GM21423 (cell line): ENCODE data around the gene TMEM98.
"Not testable (repeated sequence)": the region's sequence is repeated elsewhere in the genome, so short reads cannot be mapped to it uniquely, and the experiment has no call there.

Experiments
- ATAC-seq: cut with Tn5 transposase; IDR thresholded peaks from one replicate; pipeline ENCODE4 v1.9.1; 2021; ENCODE audit warnings: mild to moderate bottlenecking, moderate library complexity; ENCODE audit not compliant: unreplicated experiment

The TMEM98 gene

DNA sequence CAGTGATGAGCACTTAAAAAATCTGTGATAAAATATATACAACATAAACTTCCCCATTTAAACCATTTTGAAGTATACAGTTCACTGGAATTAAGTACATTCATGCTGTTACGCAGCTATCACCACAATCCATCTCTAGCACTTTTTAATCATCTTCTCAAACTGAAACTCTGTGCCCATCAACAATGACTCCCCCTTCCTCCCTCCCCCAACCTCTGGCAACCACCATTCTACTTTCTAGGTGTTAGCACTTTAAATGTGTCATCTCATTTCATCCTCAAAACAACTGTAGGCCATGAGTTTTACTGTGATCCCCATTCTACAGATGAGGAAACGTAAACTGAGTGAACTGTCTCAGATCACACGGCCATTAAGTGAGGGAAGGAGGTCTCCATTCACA lies 13.8 kb upstream of the TMEM98 start:
- no peak for ATAC-seq

DNA sequence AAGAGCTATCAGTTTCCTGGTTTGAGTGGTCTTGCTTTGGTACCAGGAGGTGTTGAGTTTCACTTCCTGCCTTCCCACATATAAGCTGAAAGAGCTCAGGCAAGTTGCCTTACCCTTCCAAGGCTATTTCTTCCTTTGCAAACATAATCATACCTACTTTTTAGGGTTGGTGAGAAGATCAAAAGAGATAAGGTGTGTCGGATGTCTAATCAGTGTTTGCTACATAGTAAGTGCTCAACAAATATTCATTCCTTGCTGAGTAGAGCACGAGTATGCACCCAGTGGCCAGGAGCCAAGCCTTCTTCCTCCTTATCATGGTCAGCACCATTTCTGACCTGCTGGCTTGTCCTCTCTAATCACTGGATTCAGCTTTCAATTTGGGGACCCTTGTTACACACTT lies 12.7 kb upstream of the TMEM98 start:
- ATAC-seq, result no peak

DNA sequence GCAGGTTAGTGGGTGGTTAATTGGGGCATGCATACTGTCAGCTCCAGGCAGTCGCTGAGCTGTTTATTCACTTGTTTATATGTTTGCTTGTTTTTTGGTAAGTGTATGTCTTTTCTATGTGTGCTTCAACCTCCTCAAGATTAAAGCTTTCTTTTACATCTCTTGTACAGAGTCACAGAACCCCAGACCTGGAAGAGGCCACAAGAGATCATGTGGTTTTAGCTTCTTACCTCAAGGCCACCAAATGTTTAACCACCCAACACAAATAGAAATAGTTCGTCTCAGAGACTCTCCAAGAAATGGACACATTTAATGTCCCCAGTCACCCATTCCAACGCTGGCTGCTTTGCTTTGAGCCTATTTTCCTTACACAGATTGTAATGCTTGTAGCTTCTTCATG lies 11.8 kb upstream of the TMEM98 start:
- ATAC-seq, result no peak

DNA sequence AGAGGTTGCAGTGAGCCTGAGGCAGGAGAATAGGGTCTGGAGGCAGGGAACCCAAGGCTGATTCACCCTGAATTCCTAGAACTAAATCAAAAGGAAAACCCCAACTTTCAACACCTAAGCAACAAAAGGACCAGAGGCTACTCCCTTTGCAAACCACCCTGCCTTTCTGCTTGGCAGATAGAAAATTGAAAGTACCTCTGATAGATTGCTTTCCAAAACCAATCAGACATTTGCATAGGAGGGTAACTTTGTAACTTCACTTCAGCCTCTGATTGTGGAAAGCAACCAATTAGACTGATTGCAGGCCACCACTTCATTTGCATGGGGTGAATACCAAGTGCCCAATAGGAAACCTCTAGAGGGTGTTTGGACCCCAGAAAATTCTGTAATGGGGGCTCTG lies 10.9 kb upstream of the TMEM98 start:
- no peak for ATAC-seq

GRCh38 chr17:32917842-32918241 lies 10.1 kb upstream of the TMEM98 start:
- ATAC-seq, result no peak

GRCh38 chr17:32919876-32920275 lies 8.1 kb upstream of the TMEM98 start:
- not testable (repeated sequence) for ATAC-seq

DNA sequence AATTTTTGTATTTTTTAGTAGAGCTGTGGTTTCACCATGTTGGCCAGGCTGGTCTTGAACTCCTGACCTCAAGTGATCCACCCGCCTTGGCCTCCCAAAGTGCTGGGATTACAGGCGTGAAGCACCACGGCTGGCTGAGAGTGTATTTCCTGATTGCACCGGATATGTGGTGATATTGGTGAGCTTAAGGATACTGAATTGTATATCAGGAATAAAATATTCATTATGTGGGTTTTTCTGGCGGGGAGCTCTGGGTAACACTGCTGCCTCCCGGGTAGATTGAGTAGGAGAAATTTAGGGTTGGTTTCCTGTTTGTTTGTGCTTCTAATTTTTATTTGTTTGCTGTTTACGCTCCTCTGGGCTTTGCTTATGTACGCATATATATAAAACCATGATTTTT lies 7.7 kb upstream of the TMEM98 start:
- ATAC-seq, result no peak

DNA sequence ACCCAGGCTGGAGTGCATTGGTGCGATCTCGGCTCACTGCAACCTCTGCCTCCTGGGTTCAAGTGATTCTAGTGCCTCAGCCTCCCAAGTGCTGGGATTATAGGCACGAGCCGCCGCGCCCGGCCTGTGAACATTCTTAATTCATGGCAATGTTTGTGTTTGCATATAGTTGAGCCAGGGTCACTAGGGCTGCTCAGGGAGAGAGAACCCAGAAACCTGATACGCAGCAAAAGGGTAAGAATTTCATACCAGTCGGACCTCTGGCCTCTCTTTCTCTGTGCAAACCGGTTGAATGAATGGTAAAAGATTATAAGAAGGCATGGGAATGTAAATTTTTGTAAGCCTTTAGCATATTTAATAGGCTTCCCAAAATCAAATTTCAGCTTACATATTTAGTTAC lies 6.9 kb upstream of the TMEM98 start:
- no peak for ATAC-seq

DNA sequence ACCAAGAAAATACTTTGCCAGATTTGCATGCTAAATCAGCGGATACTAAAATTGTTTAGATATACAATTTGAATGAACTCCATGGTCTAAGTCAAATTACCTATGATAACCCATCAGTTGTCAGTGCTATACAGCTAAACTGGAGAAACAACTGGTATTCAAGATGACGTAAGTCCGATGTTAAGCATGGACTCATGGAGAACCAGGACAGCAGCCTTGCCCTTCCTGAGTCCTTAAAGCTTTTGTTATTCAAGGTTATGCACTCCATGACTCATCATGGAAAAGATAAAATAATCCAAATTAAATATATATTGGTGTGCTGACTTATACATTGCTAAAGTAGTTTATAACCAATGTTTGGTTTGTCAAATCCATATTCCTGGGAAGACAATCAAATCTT lies 4.0 kb upstream of the TMEM98 start:
- ATAC-seq, result not testable (repeated sequence)

DNA sequence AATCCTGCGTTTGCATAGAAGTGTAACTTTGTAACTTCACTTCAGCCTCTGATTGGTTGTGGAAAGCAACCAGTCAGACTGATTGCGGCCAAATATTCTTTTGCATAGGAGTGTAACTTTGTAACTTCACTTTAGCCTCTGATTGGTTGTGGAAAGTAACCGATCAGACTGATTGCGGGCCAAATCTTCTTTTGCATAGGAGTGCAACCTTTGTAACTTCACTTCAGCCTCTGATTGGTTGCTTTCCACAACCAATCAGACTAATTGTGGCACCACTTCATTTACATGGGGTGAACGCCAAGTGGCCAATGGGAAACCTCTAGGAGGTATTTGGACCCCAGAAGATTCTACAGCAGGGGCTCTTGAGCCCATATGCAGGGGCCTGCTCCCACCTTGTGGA lies 1.8 kb upstream of the TMEM98 start:
- ATAC-seq, result no peak

DNA sequence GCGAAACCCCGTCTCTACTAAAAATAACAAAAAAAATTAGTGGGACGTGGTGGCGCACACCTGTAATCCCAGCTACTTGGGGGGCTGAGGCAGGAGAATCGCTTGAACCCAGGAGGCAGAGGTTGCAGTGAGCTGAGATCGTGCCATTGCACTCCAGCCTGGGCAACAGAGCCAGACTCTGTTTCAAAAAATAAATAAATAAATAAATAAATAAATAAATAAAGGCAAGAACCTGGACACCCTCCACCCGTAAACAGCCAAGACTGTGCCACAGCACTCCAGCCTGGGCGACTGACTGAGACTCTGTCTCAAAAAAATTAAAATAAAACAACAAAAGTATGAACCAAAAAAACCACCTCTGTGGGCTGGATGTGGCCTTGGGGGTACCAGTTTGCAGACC lies 1.2 kb upstream of the TMEM98 start:
- not testable (repeated sequence) for ATAC-seq

DNA sequence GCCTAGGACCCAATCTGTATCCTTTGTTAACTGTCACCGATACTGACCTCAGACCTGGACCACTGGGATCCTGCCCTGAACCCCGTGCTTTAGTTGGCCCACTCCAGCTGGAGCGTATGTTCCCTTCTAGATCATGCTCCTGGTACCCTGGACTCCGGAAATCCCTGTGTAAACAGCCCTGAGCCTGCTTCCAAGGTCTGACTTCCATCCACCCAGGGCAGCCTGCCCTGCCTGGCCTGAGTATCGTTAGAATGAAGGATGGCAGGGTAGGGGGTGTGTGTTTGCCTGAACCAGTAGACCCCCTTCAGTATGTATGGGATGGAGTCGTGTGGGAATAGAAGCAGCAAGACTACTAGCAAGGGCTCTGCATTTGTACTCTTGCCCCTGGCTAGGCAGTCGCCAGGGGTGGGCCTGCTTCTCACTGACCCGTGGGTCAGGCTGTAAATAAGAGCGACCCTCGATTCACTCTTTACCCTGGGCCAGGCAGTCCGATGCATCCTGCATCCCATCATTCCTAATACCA lies 691 bp upstream of the TMEM98 start:
- ATAC-seq, result no peak

DNA sequence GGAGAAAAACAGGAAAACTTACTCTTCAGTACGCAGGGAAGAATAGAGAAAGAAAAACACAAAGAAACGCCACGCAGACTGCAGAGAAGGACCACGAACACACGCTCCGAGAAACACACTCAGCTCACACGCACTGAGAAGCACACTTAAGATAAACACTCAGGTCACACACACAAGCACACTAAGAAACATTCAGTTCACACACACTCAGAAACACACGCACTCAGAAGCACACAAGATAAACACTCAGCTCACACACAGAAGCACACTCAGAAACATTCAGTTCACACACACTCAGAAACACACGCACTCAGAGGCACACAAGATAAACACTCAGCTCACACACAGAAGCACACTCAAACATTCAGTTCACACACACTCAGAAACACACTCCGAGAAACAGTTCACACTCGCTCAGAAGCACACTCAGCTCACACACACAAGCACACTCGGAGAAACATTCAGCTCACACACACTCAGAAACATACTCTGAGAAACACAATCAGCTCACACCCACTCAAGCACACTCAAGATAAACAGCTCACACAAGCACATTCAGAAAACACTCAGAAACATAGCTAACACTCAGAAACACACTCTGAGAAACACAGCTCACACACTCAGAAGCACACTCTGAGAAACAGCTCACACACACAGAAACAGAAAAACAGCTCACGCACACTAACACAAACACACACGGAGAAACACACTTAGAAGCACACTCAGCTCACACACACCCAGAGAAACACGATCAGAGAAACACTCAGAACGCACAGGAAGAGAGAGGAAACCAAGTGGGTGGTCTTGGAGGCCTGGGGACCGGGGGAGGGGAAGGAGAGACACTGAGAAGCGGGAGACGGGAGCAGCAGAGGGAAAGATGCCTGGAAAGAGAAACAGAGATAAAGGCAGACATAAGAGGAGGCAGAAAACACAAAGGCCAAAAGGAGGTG lies 908 bp downstream of the TMEM98 start:
- ATAC-seq, result no peak

DNA sequence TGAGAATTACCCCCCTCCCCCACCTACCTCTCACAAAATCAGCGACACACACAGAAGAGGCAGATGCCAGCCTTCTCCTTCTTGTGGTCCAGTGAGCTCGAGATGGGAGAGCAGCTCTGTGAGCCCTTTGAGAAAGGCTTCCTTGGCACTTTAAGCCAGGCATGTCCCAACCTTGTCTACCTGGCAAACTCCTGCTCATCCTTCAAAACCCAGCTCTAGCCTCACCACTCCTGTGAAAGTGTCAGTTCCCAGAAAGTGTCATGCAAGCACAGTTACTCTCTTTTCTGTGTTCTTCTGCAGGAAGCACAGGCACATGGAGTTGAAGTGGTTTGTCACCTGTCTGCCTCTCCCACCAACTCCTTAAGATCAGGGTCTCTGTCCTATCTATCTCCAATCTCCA lies 1.6 kb downstream of the TMEM98 start:
- no peak for ATAC-seq

GRCh38 chr17:32930512-32930911 lies 2.6 kb downstream of the TMEM98 start:
- no peak for ATAC-seq

GRCh38 chr17:32931686-32932085 lies 3.7 kb downstream of the TMEM98 start:
- no peak for ATAC-seq

GRCh38 chr17:32933881-32934280 lies 5.9 kb downstream of the TMEM98 start:
- ATAC-seq, result no peak

GRCh38 chr17:32935726-32936125 lies 7.8 kb downstream of the TMEM98 start:
- no peak for ATAC-seq

GRCh38 chr17:32936186-32936893 lies 8.4 kb downstream of the TMEM98 start:
- ATAC-seq, result no peak

DNA sequence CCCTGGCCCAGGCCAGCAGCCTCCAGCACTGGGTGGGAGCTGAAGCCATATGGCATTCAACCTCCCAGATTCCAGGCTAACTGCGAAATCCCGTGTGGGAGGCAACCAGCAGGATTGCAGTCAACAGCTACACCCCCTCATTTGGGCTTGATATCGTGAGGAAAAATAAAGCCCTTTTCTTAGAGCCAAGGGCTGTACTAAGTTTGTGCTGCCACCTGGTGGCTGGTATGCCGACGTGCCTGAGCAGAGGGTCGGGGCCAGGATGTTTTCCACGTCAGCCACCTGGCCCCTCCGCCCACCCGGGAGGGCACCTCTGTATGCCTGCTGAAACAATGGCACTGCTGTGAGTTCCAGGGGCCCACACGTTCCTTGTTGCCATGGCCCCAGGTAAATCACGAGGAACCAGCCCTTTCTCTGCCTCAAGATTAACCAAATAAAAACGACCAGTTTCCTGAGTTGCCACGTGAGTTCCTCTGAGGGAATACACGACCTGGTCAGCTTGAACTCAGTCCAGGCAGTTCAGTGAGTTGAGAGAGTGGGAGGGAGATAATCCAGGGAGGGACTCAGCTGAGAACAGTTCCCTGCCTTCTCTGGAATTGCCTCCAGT lies 9.0 kb downstream of the TMEM98 start:
- no peak for ATAC-seq

DNA sequence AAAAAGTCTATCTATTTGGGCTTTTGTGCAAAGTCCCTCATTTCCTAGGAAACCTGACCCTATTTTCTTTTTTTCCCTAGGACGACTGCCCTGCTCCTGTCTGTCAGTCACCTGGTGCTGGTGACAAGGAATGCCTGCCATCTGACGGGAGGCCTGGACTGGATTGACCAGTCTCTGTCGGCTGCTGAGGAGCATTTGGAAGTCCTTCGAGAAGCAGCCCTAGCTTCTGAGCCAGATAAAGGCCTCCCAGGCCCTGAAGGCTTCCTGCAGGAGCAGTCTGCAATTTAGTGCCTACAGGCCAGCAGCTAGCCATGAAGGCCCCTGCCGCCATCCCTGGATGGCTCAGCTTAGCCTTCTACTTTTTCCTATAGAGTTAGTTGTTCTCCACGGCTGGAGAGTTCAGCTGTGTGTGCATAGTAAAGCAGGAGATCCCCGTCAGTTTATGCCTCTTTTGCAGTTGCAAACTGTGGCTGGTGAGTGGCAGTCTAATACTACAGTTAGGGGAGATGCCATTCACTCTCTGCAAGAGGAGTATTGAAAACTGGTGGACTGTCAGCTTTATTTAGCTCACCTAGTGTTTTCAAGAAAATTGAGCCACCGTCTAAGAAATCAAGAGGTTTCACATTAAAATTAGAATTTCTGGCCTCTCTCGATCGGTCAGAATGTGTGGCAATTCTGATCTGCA lies 12.9 kb downstream of the TMEM98 start:
- ATAC-seq, result no peak
